ENCODE data around the gene PARD3.

DNA sequence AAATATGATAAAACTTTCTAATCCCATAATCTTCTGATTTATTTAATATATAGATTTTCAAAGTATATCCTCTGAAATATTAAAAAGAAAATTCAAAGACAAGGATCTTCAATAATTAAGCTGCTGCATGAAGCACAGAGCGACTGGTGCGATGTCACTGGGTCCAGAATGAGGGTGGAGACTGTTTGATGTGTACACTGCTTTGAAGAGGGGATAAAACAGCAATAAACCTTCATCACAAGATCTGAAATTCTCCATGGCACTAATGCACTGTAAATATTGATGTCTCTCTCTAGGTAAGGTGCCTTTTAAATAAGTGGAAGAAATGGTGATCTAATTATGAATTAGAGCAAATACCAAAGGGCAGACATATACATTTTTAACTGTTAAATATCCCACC lies 337.8 kb downstream of the PARD3 start:
- TF ChIP-seq, protein P1, sequence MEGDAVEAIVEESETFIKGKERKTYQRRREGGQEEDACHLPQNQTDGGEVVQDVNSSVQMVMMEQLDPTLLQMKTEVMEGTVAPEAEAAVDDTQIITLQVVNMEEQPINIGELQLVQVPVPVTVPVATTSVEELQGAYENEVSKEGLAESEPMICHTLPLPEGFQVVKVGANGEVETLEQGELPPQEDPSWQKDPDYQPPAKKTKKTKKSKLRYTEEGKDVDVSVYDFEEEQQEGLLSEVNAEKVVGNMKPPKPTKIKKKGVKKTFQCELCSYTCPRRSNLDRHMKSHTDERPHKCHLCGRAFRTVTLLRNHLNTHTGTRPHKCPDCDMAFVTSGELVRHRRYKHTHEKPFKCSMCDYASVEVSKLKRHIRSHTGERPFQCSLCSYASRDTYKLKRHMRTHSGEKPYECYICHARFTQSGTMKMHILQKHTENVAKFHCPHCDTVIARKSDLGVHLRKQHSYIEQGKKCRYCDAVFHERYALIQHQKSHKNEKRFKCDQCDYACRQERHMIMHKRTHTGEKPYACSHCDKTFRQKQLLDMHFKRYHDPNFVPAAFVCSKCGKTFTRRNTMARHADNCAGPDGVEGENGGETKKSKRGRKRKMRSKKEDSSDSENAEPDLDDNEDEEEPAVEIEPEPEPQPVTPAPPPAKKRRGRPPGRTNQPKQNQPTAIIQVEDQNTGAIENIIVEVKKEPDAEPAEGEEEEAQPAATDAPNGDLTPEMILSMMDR (IDR thresholded peaks at IDR 0.05) = no peak
- no peak for TF ChIP-seq POLR2A (IDR thresholded peaks at IDR 0.05)

Data from Peyer's patch (tissue), 4 donors.